GM21825 (cell line): ENCODE data around the gene HDAC5.

ENCODE experiments used
- ATAC-seq: cut with Tn5 transposase; IDR thresholded peaks from one replicate; pipeline ENCODE4 v1.9.1; 2021; ENCODE audit warnings: mild to moderate bottlenecking, moderate library complexity; ENCODE audit not compliant: unreplicated experiment

Gene HDAC5

DNA sequence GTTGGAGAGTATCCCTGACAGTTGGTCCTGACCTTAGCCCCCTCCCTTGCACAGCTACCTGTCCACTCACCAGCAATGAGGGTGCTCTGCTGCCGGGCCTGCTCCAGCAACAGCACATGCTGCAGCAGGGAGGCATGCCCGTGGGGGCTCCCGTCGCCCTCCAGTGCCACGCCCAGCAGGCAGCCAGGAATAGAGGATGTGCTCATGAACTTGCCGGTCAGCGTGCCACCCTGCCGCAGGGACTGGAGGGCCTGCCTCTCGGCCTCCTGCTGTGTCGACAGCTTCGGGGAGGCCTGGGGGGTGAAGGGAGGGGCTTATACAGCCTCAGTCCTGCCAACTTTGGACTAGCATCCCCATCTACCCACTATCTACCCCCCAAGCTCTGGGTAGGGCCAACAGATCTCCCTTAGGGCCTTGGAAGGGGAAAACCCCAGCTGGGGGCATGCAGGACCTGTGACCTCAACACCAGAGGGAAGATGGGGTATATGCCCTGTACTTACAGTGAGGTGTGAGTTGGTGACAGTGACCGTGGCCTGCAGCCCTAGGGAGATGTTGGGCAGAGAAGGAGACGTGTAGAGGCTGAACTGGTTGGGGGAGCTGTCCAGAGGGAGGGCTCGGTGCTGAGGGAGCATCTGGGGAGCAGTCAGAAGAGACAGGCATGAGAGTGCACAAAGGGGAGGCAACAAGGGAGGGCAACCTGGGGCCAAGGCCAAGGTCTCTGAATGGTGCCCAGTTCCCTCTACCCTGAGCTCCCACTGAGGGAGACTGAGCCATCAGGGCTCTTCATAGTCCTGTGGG is 32.0 kb downstream of the HDAC5 start:
- no peak for ATAC-seq

DNA sequence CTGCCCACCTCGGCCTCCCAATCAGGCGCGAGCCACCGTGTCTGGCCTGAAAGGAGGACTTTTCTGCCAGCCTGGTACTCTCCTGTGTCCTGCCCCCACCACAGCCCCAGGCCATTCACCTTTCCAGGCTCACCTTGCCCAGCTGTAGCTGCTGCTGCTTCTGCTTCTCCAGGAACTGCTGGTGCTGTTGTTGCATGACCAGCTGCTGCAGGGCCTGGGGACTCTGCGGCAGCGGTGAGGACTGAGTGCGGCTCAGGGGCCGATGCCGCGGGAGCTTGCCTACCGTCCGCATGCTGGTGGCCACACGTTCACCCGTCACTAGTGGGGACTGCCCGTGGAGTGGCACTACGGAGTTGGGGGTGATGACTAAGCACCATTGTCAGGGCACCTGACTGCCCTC is 35.2 kb downstream of the HDAC5 start:
- no peak for ATAC-seq

DNA sequence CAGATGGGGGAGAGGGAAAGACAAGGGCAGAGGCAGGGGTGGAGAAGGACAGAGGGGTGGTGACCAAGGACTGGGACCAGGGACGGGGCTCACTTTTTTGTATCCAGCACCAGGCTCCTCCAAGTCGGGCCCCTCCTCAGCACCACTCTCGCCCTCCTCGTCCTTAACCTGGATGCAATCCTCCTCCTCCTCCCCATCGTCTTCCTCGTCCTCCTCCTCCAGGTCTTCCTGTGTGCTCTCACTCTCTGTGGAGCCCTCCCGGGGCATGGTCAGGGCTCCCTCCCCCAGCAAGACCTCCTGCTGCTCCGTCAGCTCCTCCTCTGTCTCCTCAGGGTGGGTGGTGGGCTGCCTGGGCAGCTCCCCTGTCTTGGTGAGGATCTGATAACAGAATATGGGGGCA is 36.1 kb downstream of the HDAC5 start:
- no peak for ATAC-seq

DNA sequence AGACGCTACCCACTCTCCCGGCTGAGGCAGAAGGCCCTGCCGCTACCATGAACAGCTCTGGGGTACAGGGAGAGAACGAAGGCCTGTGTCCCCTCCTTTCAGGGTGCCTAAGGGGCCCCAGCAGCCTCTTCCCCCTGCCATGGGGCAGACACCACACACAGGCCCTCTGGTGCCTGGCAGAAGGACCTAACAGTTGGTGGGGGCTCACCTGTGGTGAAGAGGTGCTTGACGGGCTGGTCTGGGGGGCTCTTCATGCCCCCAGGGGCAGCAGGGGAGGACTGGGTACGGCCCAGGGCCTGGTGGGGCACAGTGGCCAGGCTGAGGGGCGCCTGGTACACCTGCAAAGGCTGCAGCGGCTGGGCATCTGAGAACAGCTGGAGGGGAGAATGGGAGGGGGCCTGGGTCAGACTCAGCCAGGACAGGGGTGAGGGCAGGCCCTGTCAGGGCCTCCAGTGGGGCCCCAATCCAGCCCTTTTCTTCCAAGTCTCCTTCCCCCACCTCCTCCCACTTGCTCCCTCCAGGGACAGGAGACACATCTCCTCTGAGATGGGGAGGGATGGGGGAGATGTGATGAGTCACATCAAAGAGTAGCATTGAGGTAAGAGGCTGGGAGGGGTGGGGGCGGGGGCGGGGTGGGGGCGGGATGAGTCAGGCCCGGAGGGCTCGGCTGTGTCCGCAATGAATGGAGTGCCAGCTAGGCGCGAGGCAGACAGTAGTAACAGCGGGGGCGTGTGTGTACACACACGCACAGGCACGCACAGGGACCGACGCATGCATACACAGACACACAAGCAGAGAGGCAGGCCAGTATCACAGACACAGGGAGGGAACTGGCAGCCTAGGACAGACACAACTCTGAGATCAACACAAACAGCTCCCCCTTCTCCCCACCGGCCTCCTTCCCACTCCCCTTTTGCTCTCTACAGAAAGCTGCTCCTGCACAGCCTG is 36.8 kb downstream of the HDAC5 start:
- ATAC-seq = no peak

DNA sequence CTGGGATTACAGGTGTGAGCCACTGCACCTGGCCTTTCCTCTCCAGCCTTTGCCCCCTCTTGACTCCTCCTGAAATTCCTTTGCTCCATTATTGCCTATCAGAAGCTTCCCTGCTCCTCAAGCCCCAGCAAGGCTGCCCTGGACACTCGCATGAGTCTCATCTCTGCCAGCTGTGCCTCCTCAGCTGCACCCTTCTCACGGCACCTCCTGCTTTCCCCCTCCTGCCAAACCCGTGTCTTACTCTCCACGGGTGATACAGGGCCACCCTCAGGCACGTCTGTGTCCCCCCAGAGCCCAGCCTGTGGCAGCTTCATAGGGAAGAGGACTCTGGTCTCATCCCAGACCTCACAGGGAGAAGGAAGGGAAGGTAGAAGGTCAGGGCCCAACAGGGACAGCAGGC is 37.5 kb downstream of the HDAC5 start:
- no peak for ATAC-seq

DNA sequence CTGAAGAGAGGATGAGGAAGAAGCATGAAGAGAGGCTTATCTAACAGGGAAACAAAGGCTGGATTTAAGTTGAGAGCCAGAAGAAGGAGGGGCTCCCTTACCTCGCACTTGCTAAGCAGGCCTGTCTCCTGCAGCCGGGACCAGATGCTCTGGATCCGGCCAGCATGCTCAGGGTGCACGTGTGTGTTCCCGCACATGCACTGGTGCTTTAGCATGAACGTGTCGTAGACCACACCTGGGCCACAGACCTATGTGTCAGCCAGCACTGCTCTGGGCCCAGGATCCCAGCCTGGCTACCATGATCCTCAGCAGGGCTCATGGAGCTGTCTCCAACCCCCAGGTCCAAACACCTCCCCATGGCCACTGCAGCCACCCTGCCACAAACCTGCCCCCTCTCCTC is 38.5 kb downstream of the HDAC5 start:
- no peak for ATAC-seq

DNA sequence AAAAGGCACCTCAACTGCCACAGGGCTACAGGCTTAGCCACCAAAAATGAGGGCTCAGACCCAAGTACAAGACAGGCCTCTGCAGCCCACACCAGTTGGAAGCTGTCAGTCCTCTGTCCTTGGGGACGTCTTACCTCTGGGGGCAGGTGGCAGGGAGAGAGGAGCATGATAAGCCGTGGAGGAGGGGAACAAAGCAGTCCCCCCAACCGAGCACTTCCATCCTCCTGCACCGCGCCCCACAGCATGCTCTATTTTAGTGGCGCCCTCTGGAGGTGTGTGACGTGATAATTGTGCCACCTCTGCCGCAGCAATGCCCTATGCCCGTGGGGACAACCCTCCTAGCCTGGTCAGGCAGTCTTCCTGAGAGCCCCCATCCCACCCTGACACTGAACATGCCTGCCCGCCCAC is 39.3 kb downstream of the HDAC5 start:
- ATAC-seq = no peak

DNA sequence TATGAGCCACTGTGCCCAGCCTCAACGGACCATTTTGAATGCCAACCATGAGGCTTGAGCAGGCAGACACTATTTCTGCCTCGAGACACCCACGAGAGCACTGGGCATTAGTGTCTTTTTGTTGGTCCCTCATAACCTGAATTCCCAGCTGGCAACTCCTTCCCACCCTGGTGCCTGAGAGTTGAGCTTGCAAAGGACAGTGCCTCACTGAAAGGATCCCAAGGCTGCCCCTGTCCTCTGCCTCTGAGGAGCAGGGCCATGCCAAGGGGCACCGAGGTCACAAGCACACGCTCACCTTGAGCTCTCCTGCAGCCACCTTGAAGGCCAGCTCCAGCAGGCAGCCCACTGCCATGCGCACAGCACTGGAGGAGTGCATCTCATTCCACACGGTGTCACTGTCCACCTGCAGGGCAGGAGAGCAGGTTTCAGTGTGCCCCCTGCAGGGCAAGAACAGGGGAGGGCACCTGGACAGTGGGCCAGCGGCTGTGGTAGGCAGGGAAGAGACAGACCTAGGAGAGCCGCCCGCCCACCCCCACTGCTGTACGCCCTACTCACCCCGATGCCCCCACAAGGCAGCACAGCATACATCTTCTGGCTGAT is 40.1 kb downstream of the HDAC5 start:
- ATAC-seq = no peak

DNA sequence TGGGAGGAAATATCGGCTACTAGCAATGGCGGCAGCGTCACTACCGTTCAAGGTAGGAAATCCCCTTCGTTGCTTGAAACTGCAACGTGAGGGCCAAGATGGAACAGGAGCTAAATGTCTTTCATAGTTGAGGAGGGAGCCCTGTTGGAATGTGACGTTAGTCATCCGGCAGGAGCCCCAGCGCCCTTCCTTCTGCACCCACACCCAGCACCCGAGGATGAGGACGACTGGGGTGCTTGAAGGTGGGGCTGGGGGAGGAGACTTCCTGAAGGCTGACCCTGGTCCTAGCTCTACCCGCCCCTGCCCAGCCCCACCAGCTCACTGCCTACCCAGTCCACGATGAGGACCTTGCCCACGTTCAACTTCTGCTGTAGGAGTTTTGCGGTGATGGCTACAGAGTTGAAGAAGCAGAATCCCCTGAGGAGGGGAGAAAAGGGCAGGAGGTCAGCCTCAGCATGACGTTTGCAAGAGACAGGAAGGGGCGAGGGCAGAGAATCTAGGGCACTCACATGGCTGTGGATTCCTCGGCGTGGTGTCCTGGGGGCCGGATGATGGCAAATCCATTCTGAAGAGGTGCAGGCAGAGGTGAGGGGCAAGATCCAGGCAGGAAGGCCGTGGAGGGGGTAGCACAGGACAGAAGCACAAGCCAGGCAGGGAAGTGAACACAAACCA is 41.0 kb downstream of the HDAC5 start:
- ATAC-seq = no peak

DNA sequence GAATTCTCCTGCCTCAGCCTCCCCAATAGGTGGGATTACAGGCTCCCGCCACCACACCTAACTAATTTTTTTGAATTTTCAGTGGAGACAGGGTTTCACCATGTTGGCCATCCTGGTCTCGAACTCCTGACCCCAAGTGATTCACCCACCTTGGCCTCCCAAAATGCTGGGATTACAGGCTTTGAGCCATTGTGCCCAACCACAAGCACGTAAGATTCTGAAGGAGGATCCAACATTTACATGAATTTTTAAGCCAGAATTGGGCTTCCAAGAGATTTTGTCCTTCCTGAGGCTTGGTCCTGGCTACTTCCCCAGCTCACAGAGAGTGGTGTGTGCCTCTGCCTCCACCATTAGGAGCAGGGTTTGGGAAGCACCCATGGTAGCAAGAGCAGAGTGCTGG is 41.8 kb downstream of the HDAC5 start:
- ATAC-seq = no peak

DNA sequence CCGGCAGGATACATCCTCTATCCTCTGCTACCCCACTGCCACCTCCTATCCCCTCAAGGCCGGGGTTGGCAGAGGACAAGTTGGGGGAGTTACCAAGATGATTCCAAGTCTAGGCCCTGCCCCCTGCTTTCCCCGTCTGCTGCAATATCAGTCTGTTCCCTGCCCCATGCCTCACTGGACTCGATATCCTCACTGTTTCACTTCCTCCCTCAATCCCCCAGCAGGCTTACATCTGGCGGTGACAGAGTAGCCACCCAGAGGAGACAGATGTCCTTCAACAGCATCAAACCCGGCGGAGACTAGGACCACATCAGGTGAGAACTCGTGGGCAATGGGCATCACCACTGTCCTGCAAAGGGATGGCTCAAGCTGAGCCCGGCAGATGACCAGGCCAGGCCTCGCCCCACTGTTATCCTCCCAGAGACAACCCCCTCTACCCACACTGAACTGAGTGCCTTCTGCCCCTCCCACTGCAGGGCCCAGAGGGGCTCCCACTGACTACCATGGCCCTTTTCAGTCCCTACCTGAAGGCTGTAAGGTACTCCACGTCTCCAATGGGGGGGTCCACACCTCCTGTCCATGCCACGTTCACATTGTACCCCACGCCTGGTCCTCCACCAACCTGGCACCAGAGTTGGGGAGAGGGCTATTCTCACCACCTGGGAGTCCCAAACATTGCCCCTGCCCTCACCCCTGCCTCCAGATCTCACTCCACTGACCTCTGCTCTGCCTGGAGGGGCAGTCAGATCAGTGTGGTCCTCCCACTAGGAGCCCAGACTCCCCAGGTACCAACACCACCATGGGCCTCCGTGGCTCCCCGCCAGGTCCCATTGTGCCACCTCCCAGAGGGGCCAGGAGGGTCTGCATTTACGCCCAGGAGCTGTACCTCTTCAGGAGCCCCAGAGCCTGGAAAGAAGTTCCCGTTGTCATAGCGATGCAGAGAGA is 43.3 kb downstream of the HDAC5 start:
- ATAC-seq = no peak

DNA sequence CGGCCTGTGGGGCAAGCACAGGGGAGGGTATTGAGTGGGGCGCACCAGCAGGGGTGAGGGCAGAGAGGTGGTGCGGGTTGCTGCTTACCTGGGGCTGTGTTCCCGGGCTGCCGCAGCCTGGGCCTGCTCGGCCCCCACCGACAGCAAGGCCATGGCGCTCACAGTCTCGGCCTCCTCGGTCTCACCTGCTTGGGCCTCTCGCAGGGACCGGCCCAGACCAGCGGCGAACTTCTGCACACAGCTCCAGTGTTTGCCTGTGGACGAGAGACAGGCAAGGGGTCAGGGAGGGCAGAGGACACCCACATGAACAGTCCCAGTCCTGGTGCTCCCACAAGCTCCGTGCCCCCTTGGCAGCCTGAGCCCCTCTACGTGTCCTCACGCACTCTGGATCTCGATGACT is 45.0 kb downstream of the HDAC5 start:
- ATAC-seq = no peak

DNA sequence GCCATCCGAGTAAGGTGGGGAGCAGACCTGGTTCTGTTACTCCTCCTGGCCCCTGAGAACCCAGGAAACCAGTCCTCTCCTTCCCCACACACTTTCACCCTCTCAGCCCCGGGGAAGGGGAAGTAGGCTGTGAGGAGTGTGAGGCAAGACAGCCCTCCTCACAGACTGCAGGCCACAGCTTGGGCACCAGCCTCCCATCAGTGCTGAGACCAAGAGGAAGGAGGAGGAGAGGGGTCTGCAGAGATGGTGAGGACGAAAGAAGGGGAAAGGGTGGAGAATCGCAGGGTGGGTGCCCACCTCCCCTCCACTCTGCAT is 45.9 kb downstream of the HDAC5 start:
- no peak for ATAC-seq

DNA sequence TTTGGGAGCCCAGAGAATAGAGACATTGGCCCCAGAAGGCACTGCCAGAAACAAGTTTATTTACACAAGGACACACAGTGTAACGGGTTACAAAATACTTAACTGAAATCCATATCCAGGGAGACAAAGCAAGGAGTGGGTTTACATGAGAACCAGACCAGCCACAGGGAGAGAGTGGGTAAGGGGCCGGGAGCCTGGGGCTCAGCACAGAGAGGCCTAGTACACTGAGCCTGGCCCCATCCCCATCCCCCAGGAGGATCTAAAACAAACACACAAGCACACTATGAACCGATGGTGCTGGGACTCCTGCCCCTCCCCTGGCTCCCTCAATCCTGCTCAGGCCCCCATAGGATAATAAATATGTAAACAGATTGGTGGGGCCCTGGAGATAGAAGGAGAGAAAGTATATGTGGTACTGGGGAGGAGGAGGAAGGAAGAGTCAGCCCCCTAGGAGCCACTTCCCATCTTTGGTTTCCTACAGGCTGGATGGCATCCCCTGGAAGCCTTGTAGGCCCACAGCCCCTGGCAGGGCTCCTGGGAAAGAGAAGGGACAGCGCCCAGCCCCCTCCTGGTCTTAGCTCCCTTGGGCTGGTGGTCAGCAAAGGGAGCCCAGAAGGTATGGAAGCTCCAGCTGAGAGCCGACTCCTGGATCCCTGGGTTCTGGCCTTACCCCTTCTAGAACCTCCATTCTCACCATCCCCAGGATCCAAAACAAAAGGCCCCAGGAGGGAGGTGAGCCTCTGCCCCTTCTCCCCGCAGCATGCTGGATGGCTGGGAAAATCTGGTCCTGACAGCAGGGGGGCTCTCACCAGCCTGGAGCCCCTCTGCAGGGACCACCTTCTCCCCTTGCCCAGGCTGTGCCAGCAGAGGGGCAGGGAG is 46.5 kb downstream of the HDAC5 start:
- ATAC-seq = no peak

DNA sequence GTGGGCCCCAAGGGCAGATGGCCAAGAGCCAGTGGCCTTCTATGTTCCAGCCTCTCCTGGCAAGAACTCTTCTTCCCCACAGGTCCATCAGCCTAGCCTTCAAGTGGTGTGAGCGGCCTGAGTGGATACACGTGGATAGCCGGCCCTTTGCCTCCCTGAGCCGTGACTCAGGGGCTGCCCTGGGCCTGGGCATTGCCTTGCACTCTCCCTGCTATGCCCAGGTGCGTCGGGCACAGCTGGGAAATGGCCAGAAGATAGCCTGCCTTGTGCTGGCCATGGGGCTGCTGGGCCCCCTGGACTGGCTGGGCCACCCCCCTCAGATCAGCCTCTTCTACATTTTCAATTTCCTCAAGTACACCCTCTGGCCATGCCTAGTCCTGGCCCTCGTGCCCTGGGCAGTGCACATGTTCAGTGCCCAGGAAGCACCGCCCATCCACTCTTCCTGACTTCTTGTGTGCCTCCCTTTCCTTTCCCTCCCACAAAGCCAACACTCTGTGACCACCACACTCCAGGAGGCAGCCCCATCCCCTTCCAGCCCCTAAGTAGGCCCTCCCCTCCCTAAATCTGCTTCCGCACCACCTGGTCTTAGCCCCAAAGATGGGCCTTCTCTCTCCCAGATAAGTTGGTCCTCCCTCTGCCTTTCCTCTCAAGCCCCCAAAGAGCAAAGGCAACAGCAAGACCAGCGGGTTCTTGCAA is 47.7 kb downstream of the HDAC5 start:
- ATAC-seq = no peak

DNA sequence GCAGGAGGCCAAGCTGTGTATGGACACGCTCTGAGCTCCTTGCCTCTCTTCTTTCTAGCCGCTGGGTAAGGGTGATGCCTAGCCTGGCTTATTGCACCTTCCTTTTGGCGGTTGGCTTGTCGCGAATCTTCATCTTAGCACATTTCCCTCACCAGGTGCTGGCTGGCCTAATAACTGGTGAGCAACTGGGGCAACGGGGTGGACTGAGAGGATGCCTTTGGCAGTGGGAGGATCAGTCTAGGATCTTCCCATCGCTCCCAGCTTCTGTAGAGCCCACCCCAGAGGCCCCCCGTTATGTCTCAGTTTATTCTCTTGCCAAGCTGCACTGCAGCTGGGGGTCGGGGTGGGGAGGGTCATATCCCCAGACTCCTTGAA is 48.5 kb downstream of the HDAC5 start:
- ATAC-seq = no peak

DNA sequence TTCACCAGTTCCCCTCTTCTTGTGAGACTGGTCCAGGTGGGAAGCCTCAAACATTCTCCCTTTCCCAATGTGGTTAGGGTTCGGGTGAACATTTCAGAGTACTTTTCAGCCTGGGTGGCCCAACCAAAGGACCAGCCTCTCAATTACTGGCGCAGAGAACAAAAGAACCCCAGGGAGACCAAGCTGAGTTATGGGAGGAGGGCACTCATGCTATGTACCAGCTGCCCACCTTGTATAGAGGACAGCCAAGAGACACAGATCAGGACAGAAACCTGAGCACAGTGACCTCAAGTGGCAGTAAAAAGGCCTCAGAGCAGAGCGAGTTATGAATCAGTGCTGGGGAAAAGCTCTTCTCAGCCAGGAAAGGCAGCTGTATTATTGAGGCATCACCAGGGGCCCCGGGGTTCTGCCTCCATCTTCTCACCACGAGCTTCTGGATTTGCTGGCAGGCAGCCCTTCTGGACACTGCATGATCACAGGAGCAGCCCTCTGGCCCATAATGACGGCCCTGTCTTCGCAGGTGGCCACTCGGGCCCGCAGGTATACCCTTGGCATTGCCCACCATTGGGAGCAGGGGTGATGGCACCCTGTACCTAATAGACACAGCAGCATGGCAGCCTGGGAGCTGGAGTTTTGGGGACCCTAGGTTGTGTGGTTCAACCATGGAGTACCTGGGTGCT is 49.1 kb downstream of the HDAC5 start:
- ATAC-seq = no peak

DNA sequence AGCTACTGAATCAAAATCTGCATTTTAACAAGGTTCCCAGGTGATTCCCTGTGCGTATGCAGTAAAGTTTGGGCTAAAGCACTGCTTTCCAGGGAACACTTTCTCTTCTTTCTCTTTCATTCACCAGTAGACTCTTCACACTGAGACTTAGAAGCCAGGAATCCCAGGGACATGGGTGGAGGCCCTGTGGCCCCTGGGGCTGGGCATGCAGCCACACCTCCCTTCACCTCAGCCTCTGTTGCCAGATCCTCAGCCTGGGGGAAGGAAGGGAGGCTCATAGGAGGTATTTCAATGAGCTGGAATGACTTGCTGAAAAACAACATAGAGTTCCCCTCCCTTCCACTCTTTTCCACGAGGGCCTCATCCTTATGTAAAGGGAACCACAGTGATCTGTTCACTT is 51.7 kb downstream of the HDAC5 start:
- no peak for ATAC-seq
